ENCODE data around the gene GASK1A. TPM values are rescaled to one million over a fixed set of nuclear protein-coding genes. Genes with fewer than 3 reads are reported as not detected.

GASK1A gene
- polyA plus RNA-seq, 2 of the 4 experiments (the other 2 are of a cell fraction): not detected

GRCh38 chr3:42935472-42935871 lies 43.6 kb upstream of the GASK1A start:
- POLR2A ChIA-PET: no interaction called here
- no peaks in the 10 kb centered on the region for H3K4me1 ChIP-seq
- H3K9me3 ChIP-seq: no peaks in the 10 kb centered on the region
- H3K4me3 ChIP-seq: no peak overlapping the region
- ATAC-seq (no peak), FAIRE-seq (no peak), DNase-seq (ENCODE audit: low read depth in 1 of 2, low spot score in 1 of 2) (no peak)
- 0% methylated on average over 1 of the region's 1 CpG for WGBS (ENCODE audit: missing lambda C conversion rate)
- CTCF ChIA-PET: interaction anchor here (0.9 kb wide), 1 partner anchor 26 kb away, joined by 3 read pairs; no protein-coding TSS in a partner anchor
- no peak overlapping the region for H3K27ac ChIP-seq
- TF ChIP-seq REST (IDR thresholded peaks at IDR 0.05): no peak
- H3K4me2 ChIP-seq: no peak overlapping the region

GRCh38 chr3:42936157-42936981 lies 42.7 kb upstream of the GASK1A start:
- H3K27ac ChIP-seq: no peak overlapping the region
- no peak for ATAC-seq
- TF ChIP-seq HOXA7 (CRISPR knock-in tag; IDR thresholded peaks at IDR 0.05): no peak
- no peak for TF ChIP-seq ZNF302 (CRISPR knock-in tag; IDR thresholded peaks at IDR 0.05)
- TF ChIP-seq RAD21 (conservative IDR thresholded peaks at IDR 0.05 in 1 of 2, IDR thresholded peaks at IDR 0.05 in 1 of 2): no peak
- TF ChIP-seq SREBF2 (IDR thresholded peaks at IDR 0.05): no peak
- TF ChIP-seq JUNB (IDR thresholded peaks at IDR 0.05): no peak
- no peak for TF ChIP-seq MYC (IDR thresholded peaks at IDR 0.05; ENCODE audit: borderline replicate concordance, low read length)
- no peak for TF ChIP-seq REST (IDR thresholded peaks at IDR 0.05)
- TF ChIP-seq HEYL (CRISPR knock-in tag; IDR thresholded peaks at IDR 0.05): no peak
- no peak for TF ChIP-seq HMGXB4 (CRISPR knock-in tag; IDR thresholded peaks at IDR 0.05; ENCODE audit: borderline replicate concordance)
- no peak overlapping the region for H3K4me3 ChIP-seq
- no peak overlapping the region for H3K4me2 ChIP-seq
- WGBS (ENCODE audit: missing lambda C conversion rate): 59% methylated on average over 34 of the region's 43 CpGs
- H3K4me1 ChIP-seq: no peaks in the 10 kb centered on the region
- FAIRE-seq: no peak
- H3K9me3 ChIP-seq: no peaks in the 10 kb centered on the region
- ChIA-PET CTCF (no interaction called here), POLR2A (no interaction called here)
- no peak for DNase-seq (ENCODE audit: low read depth in 1 of 2, low spot score in 1 of 2)

- 52% methylated on average over 3 of the region's 3 CpGs for whole genome bisulfite sequencing (ENCODE audit: missing lambda C conversion rate)
- ChIA-PET CTCF (no interaction called here), POLR2A (no interaction called here)
- no peak overlapping the region for H3K4me3 ChIP-seq
- no peak overlapping the region for H3K27ac ChIP-seq
- ATAC-seq: no peak
- H3K4me2 ChIP-seq: no peak overlapping the region
- no peaks in the 10 kb centered on the region for H3K4me1 ChIP-seq
- no peak for FAIRE-seq
- H3K9me3 ChIP-seq: no peaks in the 10 kb centered on the region
- no peak for DNase-seq (ENCODE audit: low read depth in 1 of 2, low spot score in 1 of 2)
- no peak for TF ChIP-seq MAX (IDR thresholded peaks at IDR 0.05)
- no peak for TF ChIP-seq FOSB (CRISPR knock-in tag; IDR thresholded peaks at IDR 0.05)
- TF ChIP-seq TP53 (CRISPR knock-in tag; IDR thresholded peaks at IDR 0.05): no peak
- TF ChIP-seq SMC3 (IDR thresholded peaks at IDR 0.05): no peak
- TF ChIP-seq POLR2AphosphoS2 (conservative IDR thresholded peaks at IDR 0.05; ENCODE audit: low read length): no peak
- TF ChIP-seq EP300 (IDR thresholded peaks at IDR 0.05): no peak
- TF ChIP-seq HMGXB4 (CRISPR knock-in tag; IDR thresholded peaks at IDR 0.05; ENCODE audit: borderline replicate concordance): no peak
- TF ChIP-seq ZFP36 (IDR thresholded peaks at IDR 0.05; ENCODE audit: borderline replicate concordance, partially characterized antibody): no peak
- no peak for TF ChIP-seq CTCF (IDR thresholded peaks at IDR 0.05)
- TF ChIP-seq KDM5A (IDR thresholded peaks at IDR 0.05): no peak
Observed at GRCh38 chr3:42937334-42937733, 41.8 kb upstream of the GASK1A start.

Data from A549 (cell line).